ENCODE data around the gene NTMT2.
"Not testable (repeated sequence)": the region's sequence is repeated elsewhere in the genome, so short reads cannot be mapped to it uniquely, and the experiment has no call there.

The NTMT2 gene

DNA sequence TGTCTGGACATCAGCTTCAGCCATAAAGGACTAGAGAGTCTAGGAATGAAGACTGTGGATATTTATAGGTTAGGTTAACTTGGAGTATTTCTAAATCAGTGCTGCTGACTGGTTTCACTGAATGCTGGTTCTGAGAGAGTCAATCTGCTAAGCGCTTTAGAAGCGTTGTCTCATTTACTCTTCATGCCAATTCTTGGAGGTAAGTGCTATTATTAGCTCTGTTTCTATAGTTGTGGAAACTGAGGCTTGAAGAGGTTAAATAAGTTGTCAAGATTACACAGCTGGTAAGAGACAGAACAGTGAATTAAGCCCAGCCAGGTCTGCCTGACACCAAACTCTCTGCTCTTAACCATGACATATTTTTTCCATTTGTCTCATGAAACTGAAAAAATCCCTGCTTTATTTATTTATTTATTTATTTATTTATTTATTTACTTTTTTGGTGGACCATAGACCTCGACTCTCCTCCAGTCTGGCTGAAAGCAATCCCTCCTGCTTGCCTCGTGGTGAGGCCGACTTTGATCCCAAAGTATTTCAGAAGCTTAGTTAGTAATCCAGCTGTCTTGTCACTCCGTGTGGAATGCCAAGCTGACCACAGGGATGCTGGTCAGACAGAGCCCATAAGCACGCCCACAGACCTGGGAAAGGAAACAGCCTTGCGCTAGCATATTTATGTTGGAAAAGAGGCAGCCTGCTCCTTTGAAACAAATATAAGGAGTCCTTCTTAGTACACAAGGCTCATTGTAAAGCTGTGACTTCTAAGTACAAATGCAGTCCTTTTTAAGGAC, 16.9 kb downstream of the NTMT2 start:
- no peak for DNase-seq

DNA sequence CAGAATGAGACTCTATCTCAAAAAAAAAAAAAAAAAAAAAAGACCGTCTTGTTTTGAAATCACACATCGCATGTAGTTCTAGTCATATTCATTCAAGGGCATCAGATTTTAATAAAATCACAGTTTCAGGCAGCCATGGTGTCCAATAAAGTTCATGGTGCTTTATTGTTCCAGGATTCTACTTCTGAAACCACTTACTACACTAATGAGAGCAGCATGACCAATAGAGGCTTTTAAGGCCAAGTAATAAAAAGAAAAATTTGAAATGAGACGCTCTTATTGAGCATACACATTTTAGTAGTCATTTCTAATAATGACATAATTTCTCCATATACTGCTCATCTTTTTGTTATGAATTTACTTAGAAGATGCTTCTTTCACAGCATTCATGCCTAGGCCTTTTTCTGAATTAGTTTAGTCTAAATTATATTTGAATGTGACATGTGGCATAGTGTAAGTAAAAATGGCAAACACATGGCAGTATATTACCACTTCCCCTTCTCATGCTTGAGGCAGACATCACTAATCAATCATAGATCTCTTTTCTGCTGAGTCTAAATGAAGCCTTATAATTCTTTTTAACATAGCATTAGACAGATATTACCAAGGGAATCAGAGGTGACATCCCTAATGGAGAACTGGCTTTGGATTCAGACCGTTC, 18.5 kb downstream of the NTMT2 start:
- DNase-seq: no peak

DNA sequence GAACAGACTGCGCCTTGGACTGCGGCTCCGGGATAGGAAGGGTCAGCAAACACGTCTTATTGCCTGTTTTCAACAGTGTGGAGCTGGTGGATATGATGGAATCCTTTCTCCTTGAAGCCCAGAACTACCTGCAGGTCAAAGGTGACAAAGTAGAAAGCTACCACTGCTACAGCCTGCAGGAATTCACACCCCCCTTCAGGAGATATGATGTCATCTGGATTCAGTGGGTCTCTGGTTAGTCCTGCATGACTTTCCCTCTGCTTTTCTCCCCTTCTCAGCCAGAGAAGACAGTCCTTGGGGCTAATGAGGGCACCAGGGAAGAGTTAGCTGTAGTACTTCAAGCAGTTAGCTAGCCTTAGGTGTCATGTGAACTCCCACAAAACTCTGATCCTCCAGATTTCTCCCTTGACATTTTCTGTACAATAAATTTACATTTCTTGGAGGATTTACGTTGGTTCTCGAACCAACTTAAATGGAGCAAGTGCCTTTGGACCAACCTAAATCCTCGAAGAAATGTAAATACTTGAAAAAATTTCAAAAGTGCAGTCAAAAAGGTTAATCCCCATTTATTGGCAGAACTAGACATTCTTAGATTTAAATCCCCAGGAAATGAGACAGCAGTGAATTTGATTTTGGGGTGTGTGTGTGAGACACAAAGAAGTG, 20.9 kb downstream of the NTMT2 start:
- DNase-seq: no peak

DNA sequence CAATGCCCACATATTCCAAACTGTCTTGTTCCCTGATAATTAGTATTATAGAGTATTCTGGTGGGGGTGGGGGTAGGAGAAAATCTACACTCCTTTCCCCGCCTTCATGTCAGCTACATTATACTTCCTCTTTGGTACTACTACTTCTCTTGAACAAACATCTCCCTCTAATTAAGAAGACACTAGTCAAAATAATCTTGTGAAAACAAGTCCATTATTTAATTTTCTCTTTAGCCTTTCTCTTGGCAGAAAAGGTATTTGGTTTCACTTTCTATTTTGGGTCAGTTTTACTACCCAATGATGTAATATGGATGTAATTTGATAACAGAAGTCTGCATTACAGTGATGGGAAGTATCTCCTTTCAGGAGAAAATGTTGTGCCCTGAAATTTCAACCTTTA, 22.5 kb downstream of the NTMT2 start:
- DNase-seq: peak; percentile 48

DNA sequence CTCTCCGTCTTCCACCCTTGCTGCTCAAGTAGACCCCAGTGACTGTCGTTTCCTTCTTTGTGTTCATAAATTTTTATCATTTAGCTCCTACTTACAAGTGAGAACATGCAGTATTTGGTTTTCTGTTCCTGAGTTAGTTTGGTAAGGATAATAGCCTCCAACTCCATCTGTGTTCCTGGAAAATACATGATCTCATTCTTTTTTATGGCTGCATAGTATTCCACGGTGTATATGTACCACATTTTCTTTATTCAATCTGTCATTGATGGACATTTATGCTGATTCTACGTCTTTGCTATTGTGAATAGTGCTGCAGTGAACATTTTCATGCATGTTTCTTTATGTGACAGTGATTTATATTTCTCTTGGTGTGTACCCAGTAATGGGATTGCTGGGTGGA, 24.8 kb downstream of the NTMT2 start:
- DNase-seq: not testable (repeated sequence)

DNA sequence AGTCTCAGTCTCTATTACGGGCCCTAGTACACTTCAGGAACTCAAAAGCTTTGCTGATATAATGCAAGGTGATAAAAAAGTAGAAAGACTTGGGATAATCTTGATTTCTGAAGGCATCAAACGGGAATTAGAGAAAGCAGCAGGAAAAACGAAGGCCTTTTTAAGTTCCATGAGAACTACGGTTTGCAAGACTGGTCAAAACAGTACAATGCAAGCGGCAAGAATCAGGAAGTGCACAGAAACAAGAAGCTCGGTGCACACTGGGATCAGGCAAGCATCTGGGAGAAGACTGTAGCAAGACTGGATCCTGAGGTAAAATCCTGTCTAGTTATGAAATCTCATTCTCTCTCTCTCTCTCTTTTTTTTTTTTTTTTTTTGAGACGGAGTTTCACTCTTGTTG, 28.6 kb downstream of the NTMT2 start:
- no peak for DNase-seq

DNA sequence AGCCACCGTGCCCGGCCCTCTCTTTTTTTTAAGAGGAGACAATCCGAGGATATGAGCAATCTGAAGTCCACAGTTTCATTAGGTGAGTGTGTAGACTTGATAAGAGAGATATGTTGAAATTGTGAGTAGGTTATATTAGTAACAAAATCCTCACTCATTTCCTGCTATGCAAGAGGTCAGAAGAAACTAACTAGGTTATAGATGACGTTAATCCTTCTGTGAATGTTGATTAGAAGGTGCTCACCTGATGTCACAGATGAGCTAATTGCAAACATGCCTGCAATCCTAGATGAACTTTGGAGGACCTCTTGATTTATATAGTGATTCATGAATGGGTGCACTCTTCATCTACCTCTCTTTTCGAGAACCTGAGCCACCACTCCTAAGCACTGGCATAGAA, 29.3 kb downstream of the NTMT2 start:
- no peak for DNase-seq

DNA sequence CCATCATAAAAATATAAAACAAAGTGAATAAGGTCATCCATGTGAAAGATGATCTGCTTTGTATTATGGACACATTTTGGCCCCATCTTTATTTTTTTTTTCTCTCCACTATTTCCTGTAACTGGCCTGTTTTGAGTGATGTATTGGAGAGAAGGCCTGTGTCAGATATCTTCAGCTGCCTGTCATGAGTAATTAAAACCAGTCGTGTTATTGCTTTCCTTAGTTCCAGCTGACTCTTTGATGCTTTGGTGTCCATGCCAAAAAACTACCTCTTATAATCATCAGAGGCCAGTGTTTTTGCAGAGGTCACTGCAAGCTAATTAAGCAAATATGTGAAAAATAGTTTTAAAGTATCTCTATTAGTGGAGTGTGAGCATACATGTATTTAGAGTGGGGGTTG, 29.7 kb downstream of the NTMT2 start:
- DNase-seq: no peak

DNA sequence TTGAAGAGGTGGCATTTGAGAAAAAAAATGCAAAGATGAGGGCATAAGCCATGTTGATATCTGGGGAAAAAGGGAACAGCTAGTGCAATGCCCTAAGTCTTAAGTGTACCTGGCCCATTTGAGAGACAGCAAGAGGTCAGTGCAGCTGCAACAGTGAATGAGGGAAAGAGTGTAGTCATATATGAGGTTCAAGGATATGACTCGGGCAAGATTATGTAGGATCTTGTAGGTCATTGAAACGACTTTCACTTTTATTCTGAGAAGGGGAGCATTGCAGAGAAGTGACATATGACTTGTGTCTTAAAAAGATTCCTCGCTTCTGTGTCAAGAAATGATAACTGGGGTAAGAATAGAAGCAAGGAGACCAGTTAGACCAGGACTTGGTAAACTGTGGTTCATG, 31.0 kb downstream of the NTMT2 start:
- DNase-seq: no peak

DNA sequence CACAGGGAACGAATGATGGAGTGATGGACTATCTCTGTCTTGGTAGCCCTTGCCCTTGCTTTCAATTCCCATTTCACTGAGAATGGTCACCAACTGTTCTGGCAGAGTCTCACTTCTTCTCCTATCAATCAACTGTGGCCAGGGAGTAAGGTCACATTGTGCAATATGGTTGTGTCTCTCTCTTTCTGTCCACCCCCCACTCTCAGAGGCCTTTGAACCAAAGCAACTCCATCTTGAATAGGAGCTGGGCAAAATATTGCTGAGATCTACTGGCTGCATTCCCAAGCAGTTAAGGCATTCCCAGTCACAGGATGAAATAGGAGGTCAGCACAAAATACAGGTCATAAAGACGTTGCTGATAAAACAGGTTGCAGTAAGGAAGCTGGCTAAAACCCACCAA, 36.7 kb downstream of the NTMT2 start:
- DNase-seq: no peak

DNA sequence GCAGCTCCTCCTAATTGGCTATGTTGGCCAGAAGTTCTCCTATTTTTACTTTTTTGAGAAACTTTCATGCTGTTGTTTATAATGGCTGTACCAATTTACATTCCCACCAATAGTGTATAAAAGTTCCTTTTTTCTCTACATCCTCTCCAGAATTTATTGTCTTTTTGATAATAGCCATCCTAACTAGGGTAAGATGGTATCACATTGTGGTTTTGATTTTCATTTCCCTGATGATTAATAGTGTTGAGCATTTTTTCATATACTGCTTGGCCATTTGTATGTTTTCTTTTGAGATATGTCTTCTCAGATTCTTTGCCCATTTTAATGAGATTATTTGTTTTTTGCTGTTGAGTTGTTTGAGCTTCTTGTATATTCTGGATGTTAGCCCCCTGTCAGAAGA, 46.8 kb downstream of the NTMT2 start:
- DNase-seq: no peak

DNA sequence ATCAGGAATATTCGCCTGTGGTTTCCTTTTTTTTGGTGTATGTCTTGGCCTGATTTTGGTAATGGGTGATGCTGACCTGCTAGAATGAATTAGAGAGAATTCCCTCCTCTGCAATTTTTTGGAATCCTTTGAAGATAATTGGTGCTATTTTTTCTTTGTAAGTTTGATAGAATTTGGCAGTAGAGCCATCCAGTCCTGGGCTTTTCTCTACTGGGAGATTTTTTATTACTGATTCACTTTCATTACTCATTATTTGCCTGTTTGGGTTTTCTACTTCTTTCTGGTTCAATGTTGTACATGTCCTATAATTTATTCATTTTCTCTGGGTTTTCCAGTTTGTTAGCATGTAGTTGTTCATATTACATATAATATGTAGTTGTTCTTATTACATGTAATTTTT, 48.7 kb downstream of the NTMT2 start:
- no peak for DNase-seq

DNA sequence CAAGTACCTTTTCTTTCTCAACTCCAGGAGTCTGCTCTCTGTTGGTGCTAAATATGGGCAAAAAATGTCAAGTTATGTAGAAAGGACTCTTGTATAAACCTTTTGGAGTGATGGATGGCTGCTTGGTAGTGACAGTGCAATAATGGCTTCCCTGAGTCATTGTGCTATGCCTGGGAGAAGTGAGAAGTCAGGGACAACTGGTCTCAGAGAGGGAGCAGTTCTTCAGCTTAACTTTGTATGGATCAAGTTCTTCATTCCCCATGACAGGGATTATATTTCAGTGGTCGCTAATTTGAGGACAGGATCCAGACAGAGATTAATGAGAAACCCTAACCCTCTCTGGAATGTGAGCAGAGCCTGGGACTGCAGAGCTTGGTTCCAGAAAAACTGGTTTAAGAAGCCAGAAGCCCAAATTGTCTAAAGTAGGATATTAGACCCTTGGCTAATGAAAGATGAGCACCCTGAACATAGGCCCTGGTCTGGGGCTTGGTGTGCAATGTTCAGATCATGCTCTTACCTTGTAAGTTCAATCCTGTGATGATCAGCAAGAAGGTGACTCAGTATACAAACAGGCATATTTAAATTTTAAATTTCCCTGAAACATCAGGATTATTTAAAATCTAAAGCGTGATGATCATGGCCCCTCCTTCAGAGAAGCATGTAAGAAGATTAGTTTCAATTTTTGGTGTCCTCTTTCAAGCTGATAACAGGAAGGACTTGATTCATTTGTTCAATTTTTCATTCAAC, 50.9 kb downstream of the NTMT2 start:
- DNase-seq: no peak

DNA sequence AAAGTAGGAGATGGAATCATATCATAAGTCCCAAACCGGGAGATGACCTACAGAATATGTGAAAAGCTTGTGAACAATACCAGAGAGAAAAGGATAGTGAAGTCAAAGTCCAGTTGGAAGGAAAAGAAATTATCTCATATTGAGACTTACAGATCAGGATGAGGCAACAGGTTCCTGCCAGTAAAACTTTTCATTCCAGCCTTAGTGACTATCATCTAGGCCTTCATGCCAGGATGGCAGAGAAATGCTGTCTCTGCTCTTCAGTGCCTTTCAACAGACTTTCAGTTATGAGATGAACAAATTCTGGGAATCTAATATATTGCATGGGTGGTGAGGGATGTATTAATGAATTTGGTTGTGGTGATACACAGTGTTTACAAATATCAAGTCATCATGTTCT, 52.3 kb downstream of the NTMT2 start:
- no peak for DNase-seq

DNA sequence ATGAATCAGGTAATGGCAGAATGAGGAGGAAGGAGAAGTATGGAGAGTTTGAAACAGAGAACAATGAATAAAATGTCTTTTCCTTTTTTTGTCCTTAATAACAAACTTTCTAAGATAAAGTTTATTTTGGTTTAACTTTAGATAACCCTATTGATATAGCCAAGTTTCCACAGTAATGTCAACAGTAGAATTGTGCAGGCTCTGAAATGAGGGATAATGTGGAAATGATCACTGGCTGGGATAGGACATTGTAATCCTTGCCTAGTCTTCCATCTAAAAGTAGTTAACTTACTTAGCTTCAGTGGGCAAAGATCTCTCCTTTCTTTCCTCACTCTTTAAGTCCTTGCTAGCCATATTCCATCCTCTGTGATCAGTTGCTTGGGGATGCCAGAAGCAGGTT, 52.8 kb downstream of the NTMT2 start:
- no peak for DNase-seq

DNA sequence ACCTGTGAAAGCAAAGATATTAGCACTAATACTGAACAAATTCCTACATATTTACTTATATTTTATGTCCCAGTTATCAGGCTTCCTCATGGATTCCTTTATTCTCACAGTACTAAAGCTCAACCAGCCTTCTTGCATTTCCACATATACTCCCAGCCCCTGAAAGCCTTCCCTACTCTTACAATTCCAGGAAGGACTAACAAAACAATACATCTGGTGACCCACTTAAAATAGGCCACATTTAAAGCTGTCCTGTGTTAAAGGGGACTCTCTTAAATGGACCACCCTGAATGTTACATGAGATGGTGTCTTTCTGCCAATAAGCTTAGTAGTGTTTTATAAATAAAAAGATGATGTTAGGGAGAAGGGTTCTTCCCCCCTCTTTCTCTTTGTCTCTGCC, 54.4 kb downstream of the NTMT2 start:
- DNase-seq: no peak

DNA sequence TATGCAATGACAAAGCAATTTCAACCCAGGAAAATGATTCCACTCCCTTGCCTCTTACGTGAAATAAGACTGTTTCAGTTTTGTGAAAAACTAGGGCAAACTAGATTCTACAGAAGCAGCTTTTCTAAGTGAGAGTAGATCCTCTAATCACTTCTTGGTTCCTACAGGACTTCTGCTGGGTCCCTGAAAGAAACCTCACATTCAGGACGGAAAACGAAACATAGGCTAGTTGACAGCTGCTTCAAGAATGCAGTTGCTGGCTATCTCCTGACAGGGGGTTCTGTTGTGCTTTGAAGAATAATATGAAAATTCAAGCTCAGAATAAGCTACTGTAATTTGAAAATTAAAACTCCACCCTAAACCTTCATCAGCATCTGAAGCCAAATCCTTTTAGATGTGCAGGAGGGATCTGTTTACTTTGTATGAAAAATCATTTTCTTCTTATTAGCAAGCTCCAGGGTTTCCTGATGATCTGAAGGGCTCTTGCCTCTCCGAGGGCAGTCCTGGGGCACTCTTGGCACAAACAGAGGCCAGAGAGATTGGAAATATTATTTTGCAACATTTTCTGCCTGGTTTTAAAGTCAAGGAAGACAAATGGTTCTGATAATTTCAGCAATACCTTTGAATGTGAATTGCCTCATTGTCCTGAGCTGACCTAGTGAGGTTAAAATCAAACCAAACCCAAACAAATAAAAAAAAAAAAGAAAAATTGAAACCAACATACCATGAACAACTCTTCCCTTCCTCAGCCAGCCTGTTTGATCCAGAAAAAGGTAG, 55.0 kb downstream of the NTMT2 start:
- DNase-seq: no peak

DNA sequence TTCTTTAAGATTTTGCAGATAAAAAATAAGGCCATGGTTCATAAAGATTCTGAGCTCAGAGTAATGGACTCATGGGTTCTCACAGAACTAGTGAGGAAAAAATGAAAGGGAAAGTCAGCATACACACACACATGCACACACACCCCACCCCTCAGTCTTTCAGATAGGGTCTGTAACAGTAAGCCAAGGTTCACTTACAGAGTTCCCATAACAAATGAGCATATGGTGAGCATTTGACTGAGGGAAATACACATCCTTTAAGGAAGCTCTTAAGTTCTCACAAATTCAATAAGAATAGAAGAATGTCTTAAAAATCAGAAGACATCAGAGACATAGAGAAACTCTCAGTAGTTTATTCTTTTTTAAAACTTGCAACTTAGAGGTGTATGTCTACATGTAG, 57.9 kb downstream of the NTMT2 start:
- no peak for DNase-seq

DNA sequence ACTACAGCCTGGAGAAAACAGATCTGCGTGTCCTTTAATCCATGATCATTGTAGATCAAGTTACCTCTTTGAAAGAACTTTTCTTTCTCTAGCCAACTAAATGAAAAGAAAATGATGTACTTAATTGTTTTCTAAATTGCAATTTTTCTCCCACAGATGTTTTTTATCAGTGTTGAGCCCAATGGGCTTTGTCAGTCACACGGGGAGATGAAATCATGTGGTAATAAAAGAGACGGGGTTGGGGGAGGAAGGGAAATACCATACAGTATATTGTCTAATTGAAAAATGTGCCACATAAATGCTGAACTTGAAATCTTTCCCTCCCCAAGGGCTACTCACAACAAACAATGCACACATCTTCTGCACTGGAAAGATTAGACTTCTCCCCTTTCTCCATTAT, 58.4 kb downstream of the NTMT2 start:
- DNase-seq: no peak

DNA sequence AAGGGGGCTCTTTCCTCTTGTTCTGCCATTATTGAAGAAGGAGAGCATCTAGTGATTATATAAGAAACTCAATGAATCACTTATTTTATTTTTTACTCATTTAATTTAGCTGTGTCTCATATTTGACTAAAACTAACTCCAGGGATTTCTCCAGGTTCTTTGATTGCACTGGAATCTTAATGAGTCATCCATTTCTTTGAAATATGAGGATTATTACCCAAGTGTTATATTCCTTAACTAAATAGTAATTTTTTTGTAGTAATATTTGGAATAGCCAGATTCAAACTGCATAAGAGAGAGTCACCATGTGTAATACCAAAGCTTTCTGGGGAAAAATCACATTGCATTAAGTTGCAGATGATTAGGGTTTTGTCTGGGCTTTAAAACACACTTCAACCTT, 59.5 kb downstream of the NTMT2 start:
- no peak for DNase-seq

DNA sequence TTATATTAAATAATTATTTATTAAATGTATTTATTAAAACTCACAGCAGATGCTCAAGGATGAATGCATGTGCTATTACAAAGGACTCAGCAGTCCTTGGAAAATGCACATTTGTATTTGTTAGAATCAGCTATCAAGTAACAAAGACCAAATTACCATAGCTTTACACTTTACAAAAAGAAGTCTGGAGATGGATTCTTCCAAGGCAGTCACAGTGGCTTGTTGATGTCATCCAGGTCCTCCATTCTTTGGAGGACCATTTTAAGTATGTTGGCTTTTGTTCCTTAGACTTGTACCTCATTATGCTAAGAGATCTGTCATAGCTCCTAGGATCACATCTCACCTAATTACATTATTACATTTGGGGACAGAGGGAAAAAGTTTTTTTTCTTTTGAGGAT, 63.4 kb downstream of the NTMT2 start:
- DNase-seq: no peak

DNA sequence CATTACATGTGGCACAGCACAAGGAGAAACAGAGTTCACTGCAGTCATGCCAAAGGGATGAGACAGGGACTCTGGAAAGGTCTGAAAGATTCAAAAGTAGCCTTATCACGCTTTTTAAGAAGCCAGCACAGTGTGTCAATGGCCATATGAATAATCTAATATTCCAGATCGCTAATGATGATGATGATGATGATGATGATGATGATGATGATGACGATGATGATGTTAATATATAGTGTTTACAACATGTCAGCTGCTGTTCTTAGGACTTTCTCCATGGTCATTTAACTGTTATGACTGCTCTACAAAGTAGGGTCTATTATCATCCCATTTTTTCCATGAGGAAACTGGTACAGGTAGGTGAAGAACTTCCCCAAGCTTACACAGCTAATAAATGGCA, 64.4 kb downstream of the NTMT2 start:
- DNase-seq: no peak

DNA sequence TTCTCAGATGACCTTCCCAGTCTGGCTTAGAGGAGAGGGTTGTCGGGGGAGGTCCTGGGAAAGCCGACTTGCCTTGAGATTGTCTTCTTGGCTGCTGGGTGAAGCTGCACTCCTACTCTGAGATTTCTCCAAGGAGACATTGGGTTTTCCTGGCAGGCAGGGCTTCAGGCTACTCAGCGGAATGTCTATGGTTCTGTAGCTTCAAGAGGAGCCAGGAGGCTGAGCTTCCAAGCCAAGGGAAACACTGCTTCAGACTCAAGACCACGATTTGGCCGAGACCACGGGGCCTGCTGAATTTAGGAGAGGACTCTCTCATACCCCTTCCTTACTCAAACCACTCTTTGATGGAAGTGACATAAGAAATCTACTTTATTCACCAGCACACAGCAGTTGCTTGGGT, 67.8 kb downstream of the NTMT2 start:
- no peak for DNase-seq

All from NCI-H69 (cell line).